SK-N-MC (cell line): ENCODE data around the gene HDHD2.

ENCODE experiments used
- EZH2 ChIP-seq: fragments of 200-600 bp; sonication (generic); IDR thresholded peaks from one replicate; pipeline ENCODE4 v1.6.1; 2017; ENCODE audit warnings: antibody characterized with exemption
- FOXP2 ChIP-seq: optimal IDR thresholded peaks from 2 replicates; pipeline ENCODE3; 2011; ENCODE audit warnings: mild to moderate bottlenecking, moderate library complexity; ENCODE audit not compliant: insufficient read depth; ENCODE audit errors: extremely low read length, control extremely low read depth
- POLR2AphosphoS5 ChIP-seq: IDR thresholded peaks from 2 replicates; pipeline ENCODE4 v1.6.1; 2012; ENCODE audit warnings: mild to moderate bottlenecking, low read depth, low read length, borderline replicate concordance

DNA sequence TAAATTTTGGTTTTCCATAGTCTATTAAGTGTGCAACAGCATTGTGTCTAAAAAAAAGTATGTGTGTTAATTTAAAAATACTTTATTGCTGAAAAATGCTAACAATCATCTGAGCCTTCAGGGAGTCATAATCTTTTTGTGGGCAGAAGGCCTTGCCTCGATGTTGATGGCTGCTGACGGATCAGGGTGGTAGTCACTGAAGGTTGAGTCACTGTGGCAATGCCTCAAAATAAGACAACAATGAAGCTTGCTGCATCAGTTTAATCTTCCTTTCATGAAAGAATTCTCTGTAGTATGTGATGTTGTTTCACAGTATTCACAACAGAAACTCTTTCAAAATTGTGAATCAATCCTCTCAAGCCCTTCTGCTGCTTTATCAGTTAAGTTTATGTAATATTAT lies 31.3 kb downstream of the HDHD2 start:
- TF ChIP-seq POLR2AphosphoS5 (no peak), FOXP2 (no peak), EZH2 (no peak)
